DND-41 (cell line): ENCODE measurements around the gene NOS1.

ENCODE experiments used
- ATAC-seq: fragments of 200-7000 bp; cut with Tn5 transposase; 3 replicates; pipeline ENCODE4 v1.9.1; 2021; ENCODE audit warnings: low read depth; ENCODE audit not compliant: insufficient read depth
- DNase-seq: peaks from one replicate; pipeline ENCODE4 v3.0.0-alpha.2; 2020
- H2AFZ ChIP-seq: 2 replicates; pipeline ENCODE4 v1.6.0; 2012; ENCODE audit warnings: low read depth, low read length
- H3K27ac ChIP-seq: 2 replicates; pipeline ENCODE4 v1.5.1; 2012; ENCODE audit warnings: low read length, inconsistent platforms
- H3K27me3 ChIP-seq: fragments of 200-600 bp; sonication (generic); 2 replicates; pipeline ENCODE4 v1.6.0; 2012; ENCODE audit warnings: low read length, mild to moderate bottlenecking, inconsistent platforms; ENCODE audit not compliant: insufficient read depth, poor library complexity
- H3K36me3 ChIP-seq: 2 replicates; pipeline ENCODE4 v1.5.1; 2012; ENCODE audit warnings: low read length, inconsistent platforms; ENCODE audit not compliant: insufficient read depth
- H3K4me1 ChIP-seq: 2 replicates; pipeline ENCODE4 v1.5.1; 2012; ENCODE audit warnings: mild to moderate bottlenecking, low read length; ENCODE audit not compliant: insufficient read depth
- H3K4me2 ChIP-seq: 2 replicates; pipeline ENCODE4 v1.6.0; 2012; ENCODE audit warnings: mild to moderate bottlenecking, moderate library complexity, low read length, inconsistent platforms; ENCODE audit not compliant: insufficient read depth
- H3K4me3 ChIP-seq, 2 experiments: fragments of 200-600 bp in 1 of 2; shearing (Covaris generic) in 1 of 2; 2 replicates each; pipeline ENCODE4 v1.5.1; 2012 to 2016; ENCODE audit warnings: inconsistent platforms in 2 of 2, low read length in 2 of 2, mild to moderate bottlenecking in 2 of 2, low read depth in 1 of 2, moderate library complexity in 1 of 2
- H3K79me2 ChIP-seq: 2 replicates; pipeline ENCODE4 v1.6.0; 2012; ENCODE audit warnings: low read length, inconsistent platforms; ENCODE audit not compliant: insufficient read depth
- H3K9ac ChIP-seq: 2 replicates; pipeline ENCODE4 v1.6.0; 2012; ENCODE audit warnings: low read depth, mild to moderate bottlenecking, inconsistent platforms, low read length, moderate library complexity
- H3K9me3 ChIP-seq: 2 replicates; pipeline ENCODE4 v1.5.1; 2012; ENCODE audit warnings: low read length, moderate library complexity, mild to moderate bottlenecking, inconsistent platforms; ENCODE audit not compliant: insufficient read depth, severe bottlenecking
- H4K20me1 ChIP-seq: 2 replicates; pipeline ENCODE4 v1.6.0; 2012; ENCODE audit warnings: low read length; ENCODE audit not compliant: insufficient read depth
- CTCF ChIP-seq: IDR thresholded peaks from 2 replicates; pipeline ENCODE4 v1.5.1; 2012; ENCODE audit warnings: borderline replicate concordance, low read length, moderate library complexity, mild to moderate bottlenecking; ENCODE audit not compliant: poor library complexity, severe bottlenecking; ENCODE audit errors: extremely low read depth
- EZH2 ChIP-seq: IDR thresholded peaks from 3 replicates; pipeline ENCODE4 v1.6.1; 2012; ENCODE audit warnings: borderline replicate concordance, low read depth, mild to moderate bottlenecking, moderate library complexity, low read length, inconsistent platforms; ENCODE audit not compliant: severe bottlenecking

NOS1 gene

DNA sequence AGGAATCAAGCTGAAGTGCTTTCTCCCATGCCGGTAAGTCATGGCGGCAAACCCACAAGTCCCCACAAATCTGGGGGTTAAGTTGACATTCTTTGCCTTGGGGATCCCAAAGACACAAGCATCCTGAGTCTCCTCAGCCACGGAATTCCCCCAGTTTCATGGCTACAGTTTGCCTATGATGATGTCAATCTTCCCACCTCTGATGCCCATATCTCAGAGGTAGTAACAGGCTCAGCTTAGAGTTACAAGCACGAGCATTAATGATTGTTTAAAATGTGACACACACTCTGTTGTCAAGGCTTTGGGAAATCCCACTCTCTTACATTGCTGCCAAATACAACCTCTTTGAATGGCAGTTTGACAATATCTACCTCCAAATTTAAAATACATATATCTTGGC lies 22.3 kb downstream of the NOS1 start:
- H3K4me3 ChIP-seq, result no peak overlapping the region
- no peak for ATAC-seq
- no peak overlapping the region for H3K27ac ChIP-seq
- H2AFZ ChIP-seq, result no peak overlapping the region
- H3K36me3 ChIP-seq, result no peaks in the 10 kb centered on the region
- no peak overlapping the region for H3K9ac ChIP-seq
- H3K79me2 ChIP-seq, result no peaks in the 10 kb centered on the region
- DNase-seq, result no peak
- no peaks in the 10 kb centered on the region for H3K4me1 ChIP-seq
- H3K4me2 ChIP-seq, result no peak overlapping the region
- H3K9me3 ChIP-seq, result no peaks in the 10 kb centered on the region
- H3K27me3 ChIP-seq, result peaks cover 9% of the 10 kb centered on the region
- no peaks in the 10 kb centered on the region for H4K20me1 ChIP-seq
- TF ChIP-seq CTCF (no peak), EZH2 (no peak)

- Histone ChIP-seq H3K36me3 (no peaks in the 10 kb centered on the region), H3K4me2 (no peak overlapping the region), H3K4me3 (no peak overlapping the region), H3K27ac (no peak overlapping the region), H3K27me3 (peaks cover 9% of the 10 kb centered on the region), H2AFZ (no peak overlapping the region), H3K9me3 (no peaks in the 10 kb centered on the region), H3K4me1 (no peaks in the 10 kb centered on the region), H3K79me2 (no peaks in the 10 kb centered on the region), H3K9ac (no peak overlapping the region), H4K20me1 (no peaks in the 10 kb centered on the region)
- ATAC-seq (no peak), DNase-seq (no peak)
- no peak for TF ChIP-seq EZH2
- TF ChIP-seq CTCF, result no peak
These were observed 26.4 kb downstream of the NOS1 start for GRCh38 chr12:117334855-117335587.

- H3K27me3 ChIP-seq, result peaks cover 9% of the 10 kb centered on the region
- H3K4me1 ChIP-seq, result no peaks in the 10 kb centered on the region
- no peaks in the 10 kb centered on the region for H3K9me3 ChIP-seq
- H3K27ac ChIP-seq, result no peak overlapping the region
- H3K4me3 ChIP-seq, result no peak overlapping the region
- ATAC-seq (no peak), DNase-seq (no peak)
- no peak overlapping the region for H3K9ac ChIP-seq
- H3K4me2 ChIP-seq, result no peak overlapping the region
- TF ChIP-seq CTCF, result no peak
- no peak for TF ChIP-seq EZH2
- no peaks in the 10 kb centered on the region for H3K36me3 ChIP-seq
- H2AFZ ChIP-seq, result no peak overlapping the region
- H3K79me2 ChIP-seq, result no peaks in the 10 kb centered on the region
- no peaks in the 10 kb centered on the region for H4K20me1 ChIP-seq
These were observed 27.4 kb downstream of the NOS1 start for GRCh38 chr12:117334051-117334450.
